ENCODE data around the gene ANTXRL.
"Not testable (repeated sequence)": the region's sequence is repeated elsewhere in the genome, so short reads cannot be mapped to it uniquely, and the experiment has no call there.

Gene ANTXRL

GRCh38 chr10:46299536-46300369 lies 13.0 kb downstream of the ANTXRL start:
- no peak for TF ChIP-seq CTCF (IDR thresholded peaks at IDR 0.05; ENCODE audit: extremely low read depth, missing control alignments)
- DNase-seq (ENCODE audit: low spot score), result no peak

- DNase-seq (ENCODE audit: low spot score), result not testable (repeated sequence)
These were observed 13.5 kb downstream of the ANTXRL start for GRCh38 chr10:46300370-46300711.

- no peak for DNase-seq (ENCODE audit: low spot score)
- TF ChIP-seq CTCF (IDR thresholded peaks at IDR 0.05; ENCODE audit: extremely low read depth, missing control alignments), result no peak
These were observed 14.4 kb downstream of the ANTXRL start for GRCh38 chr10:46301056-46301645.

- TF ChIP-seq CTCF (IDR thresholded peaks at IDR 0.05; ENCODE audit: extremely low read depth, missing control alignments), result no peak
- DNase-seq (ENCODE audit: low spot score), result no peak
These were observed 15.1 kb downstream of the ANTXRL start for GRCh38 chr10:46301721-46302479.

- not testable (repeated sequence) for DNase-seq (ENCODE audit: low spot score)
These were observed 16.1 kb downstream of the ANTXRL start for GRCh38 chr10:46302765-46303352.

GRCh38 chr10:46304062-46304461 lies 17.3 kb downstream of the ANTXRL start:
- no peak for TF ChIP-seq CTCF (IDR thresholded peaks at IDR 0.05; ENCODE audit: extremely low read depth, missing control alignments)
- no peak for DNase-seq (ENCODE audit: low spot score)

GRCh38 chr10:46304671-46305070 lies 17.9 kb downstream of the ANTXRL start:
- DNase-seq (ENCODE audit: low spot score), result not testable (repeated sequence)

GRCh38 chr10:46305079-46305818 lies 18.5 kb downstream of the ANTXRL start:
- TF ChIP-seq CTCF (IDR thresholded peaks at IDR 0.05; ENCODE audit: extremely low read depth, missing control alignments), result no peak
- no peak for DNase-seq (ENCODE audit: low spot score)
